ENCODE results near the gene ZC3HAV1.
"Not testable (repeated sequence)": the region's sequence is repeated elsewhere in the genome, so short reads cannot be mapped to it uniquely, and the experiment has no call there.

Gene ZC3HAV1

GRCh38 chr7:139034855-139035585, 74.5 kb downstream of the ZC3HAV1 start:
- no peak for TF ChIP-seq PAX5 (IDR thresholded peaks at IDR 0.05; ENCODE audit: insufficient read depth, low read length, severe bottlenecking)
- no peak for TF ChIP-seq TAF1 (IDR thresholded peaks at IDR 0.05; ENCODE audit: low read depth, low read length)
- TF ChIP-seq POU2F2 (IDR thresholded peaks at IDR 0.05; ENCODE audit: low read depth, low read length) = no peak
- TF ChIP-seq POLR2A (IDR thresholded peaks at IDR 0.05; ENCODE audit: low read depth, low read length) = no peak
- DNase-seq (ENCODE audit: insufficient read length, low spot score) = peak; percentile 60
- no peak for FAIRE-seq

- DNase-seq (ENCODE audit: insufficient read length, low spot score) (no peak), FAIRE-seq (no peak)
- TF ChIP-seq TAF1 (IDR thresholded peaks at IDR 0.05; ENCODE audit: low read depth, low read length) = no peak
- TF ChIP-seq PAX5 (IDR thresholded peaks at IDR 0.05; ENCODE audit: insufficient read depth, low read length, severe bottlenecking) = no peak
- TF ChIP-seq POU2F2 (IDR thresholded peaks at IDR 0.05; ENCODE audit: low read depth, low read length) = no peak
- TF ChIP-seq POLR2A (IDR thresholded peaks at IDR 0.05; ENCODE audit: low read depth, low read length) = no peak
- no peak for TF ChIP-seq SPI1 (IDR thresholded peaks at IDR 0.05; ENCODE audit: low read depth, low read length)
- TF ChIP-seq POLR2AphosphoS5 (IDR thresholded peaks at IDR 0.05; ENCODE audit: low read depth, low read length) = no peak
These were observed 75.2 kb downstream of the ZC3HAV1 start for GRCh38 chr7:139034336-139034735.

GRCh38 chr7:139033346-139034114, 76.0 kb downstream of the ZC3HAV1 start:
- DNase-seq (ENCODE audit: insufficient read length, low spot score) = no peak
- no peak for TF ChIP-seq POLR2A (IDR thresholded peaks at IDR 0.05; ENCODE audit: low read depth, low read length)
- TF ChIP-seq TAF1 (IDR thresholded peaks at IDR 0.05; ENCODE audit: low read depth, low read length) = no peak
- no peak for TF ChIP-seq POLR2AphosphoS5 (IDR thresholded peaks at IDR 0.05; ENCODE audit: low read depth, low read length)
- TF ChIP-seq SPI1 (IDR thresholded peaks at IDR 0.05; ENCODE audit: low read depth, low read length) = no peak
- TF ChIP-seq POU2F2 (IDR thresholded peaks at IDR 0.05; ENCODE audit: low read depth, low read length) = no peak
- TF ChIP-seq PAX5 (IDR thresholded peaks at IDR 0.05; ENCODE audit: insufficient read depth, low read length, severe bottlenecking) = no peak

DNA sequence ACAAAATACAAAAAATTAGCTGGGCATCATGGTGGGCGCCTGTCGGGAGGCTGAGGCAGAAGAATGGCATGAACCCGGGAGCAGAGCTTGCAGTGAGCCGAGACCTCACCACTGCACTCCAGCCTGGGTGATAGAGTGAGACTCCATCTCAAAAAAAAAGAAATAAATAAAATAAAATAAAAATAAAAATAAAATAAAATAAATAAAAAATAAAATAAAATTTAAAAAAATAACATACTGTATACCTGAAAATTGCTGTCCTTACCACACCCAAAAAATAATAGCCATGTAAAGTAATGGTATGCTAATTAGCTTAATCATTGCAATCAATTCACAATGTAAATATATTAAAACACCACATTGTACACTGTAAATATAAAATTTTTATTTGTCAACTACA, 77.0 kb downstream of the ZC3HAV1 start:
- no peak for TF ChIP-seq TAF1 (IDR thresholded peaks at IDR 0.05; ENCODE audit: low read depth, low read length)
- FAIRE-seq (no peak), DNase-seq (ENCODE audit: insufficient read length, low spot score) (no peak)

More at GRCh38 chr7:139033346-139034114, 76.0 kb downstream of the ZC3HAV1 start:
- FAIRE-seq = no peak

DNA sequence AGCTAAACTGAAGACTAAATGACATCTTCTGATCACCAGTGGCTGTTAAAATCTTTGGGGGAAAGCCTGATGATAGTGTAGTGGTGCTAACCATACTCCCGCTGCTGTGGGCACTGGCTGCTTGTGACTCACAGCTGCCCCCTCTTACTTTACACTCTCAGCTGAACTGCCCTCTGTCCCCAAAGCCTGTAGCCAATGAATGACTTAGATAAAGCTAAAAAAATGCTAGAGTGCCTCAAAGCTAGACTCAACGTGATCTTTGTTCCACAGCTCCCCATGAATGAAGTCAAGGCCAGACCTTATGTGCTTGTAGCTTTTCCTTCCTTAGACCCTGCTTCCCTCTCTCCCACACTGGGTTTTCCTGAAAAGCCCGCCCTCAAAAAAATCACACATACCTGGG, 80.2 kb downstream of the ZC3HAV1 start:
- no peak for TF ChIP-seq POU2F2 (IDR thresholded peaks at IDR 0.05; ENCODE audit: low read depth, low read length)
- no peak for TF ChIP-seq POLR2AphosphoS5 (IDR thresholded peaks at IDR 0.05; ENCODE audit: low read depth, low read length)
- TF ChIP-seq POLR2A (IDR thresholded peaks at IDR 0.05; ENCODE audit: low read depth, low read length) = no peak
- no peak for TF ChIP-seq PAX5 (IDR thresholded peaks at IDR 0.05; ENCODE audit: insufficient read depth, low read length, severe bottlenecking)
- TF ChIP-seq SPI1 (IDR thresholded peaks at IDR 0.05; ENCODE audit: low read depth, low read length) = no peak
- TF ChIP-seq TAF1 (IDR thresholded peaks at IDR 0.05; ENCODE audit: low read depth, low read length) = no peak
- FAIRE-seq (no peak), DNase-seq (ENCODE audit: insufficient read length, low spot score) (no peak)

GRCh38 chr7:139026551-139026950, 83.0 kb downstream of the ZC3HAV1 start:
- TF ChIP-seq PAX5 (IDR thresholded peaks at IDR 0.05; ENCODE audit: insufficient read depth, low read length, severe bottlenecking) (no peak), POU2F2 (IDR thresholded peaks at IDR 0.05; ENCODE audit: low read depth, low read length) (no peak), TAF1 (IDR thresholded peaks at IDR 0.05; ENCODE audit: low read depth, low read length) (no peak), POLR2AphosphoS5 (IDR thresholded peaks at IDR 0.05; ENCODE audit: low read depth, low read length) (no peak), SPI1 (IDR thresholded peaks at IDR 0.05; ENCODE audit: low read depth, low read length) (no peak), POLR2A (IDR thresholded peaks at IDR 0.05; ENCODE audit: low read depth, low read length) (no peak)
- DNase-seq (ENCODE audit: insufficient read length, low spot score) (no peak), FAIRE-seq (no peak)

GRCh38 chr7:139025861-139026260, 83.7 kb downstream of the ZC3HAV1 start:
- not testable (repeated sequence) for DNase-seq (ENCODE audit: insufficient read length, low spot score); FAIRE-seq

- DNase-seq (ENCODE audit: insufficient read length, low spot score) = no peak
- no peak for FAIRE-seq
- TF ChIP-seq TAF1 (IDR thresholded peaks at IDR 0.05; ENCODE audit: low read depth, low read length) = no peak
- TF ChIP-seq PAX5 (IDR thresholded peaks at IDR 0.05; ENCODE audit: insufficient read depth, low read length, severe bottlenecking) = no peak
- no peak for TF ChIP-seq SPI1 (IDR thresholded peaks at IDR 0.05; ENCODE audit: low read depth, low read length)
- TF ChIP-seq POU2F2 (IDR thresholded peaks at IDR 0.05; ENCODE audit: low read depth, low read length) = no peak
- TF ChIP-seq POLR2A (IDR thresholded peaks at IDR 0.05; ENCODE audit: low read depth, low read length) = no peak
- TF ChIP-seq POLR2AphosphoS5 (IDR thresholded peaks at IDR 0.05; ENCODE audit: low read depth, low read length) = no peak
These were observed 86.4 kb downstream of the ZC3HAV1 start for GRCh38 chr7:139023076-139023475.

- DNase-seq (ENCODE audit: insufficient read length, low spot score) (no peak), FAIRE-seq (no peak)
- TF ChIP-seq SPI1 (IDR thresholded peaks at IDR 0.05; ENCODE audit: low read depth, low read length) = no peak
- TF ChIP-seq POLR2A (IDR thresholded peaks at IDR 0.05; ENCODE audit: low read depth, low read length) = no peak
- no peak for TF ChIP-seq POU2F2 (IDR thresholded peaks at IDR 0.05; ENCODE audit: low read depth, low read length)
- no peak for TF ChIP-seq POLR2AphosphoS5 (IDR thresholded peaks at IDR 0.05; ENCODE audit: low read depth, low read length)
- TF ChIP-seq PAX5 (IDR thresholded peaks at IDR 0.05; ENCODE audit: insufficient read depth, low read length, severe bottlenecking) = no peak
- no peak for TF ChIP-seq TAF1 (IDR thresholded peaks at IDR 0.05; ENCODE audit: low read depth, low read length)
These were observed 87.2 kb downstream of the ZC3HAV1 start for GRCh38 chr7:139022286-139022685.

- FAIRE-seq = no peak
These were observed 90.6 kb downstream of the ZC3HAV1 start for GRCh38 chr7:139018910-139019309.

More at GRCh38 chr7:139018910-139019309, 90.6 kb downstream of the ZC3HAV1 start:
- no peak for DNase-seq (ENCODE audit: insufficient read length, low spot score)
- TF ChIP-seq SPI1 (IDR thresholded peaks at IDR 0.05; ENCODE audit: low read depth, low read length) = no peak
- no peak for TF ChIP-seq PAX5 (IDR thresholded peaks at IDR 0.05; ENCODE audit: insufficient read depth, low read length, severe bottlenecking)
